Measurements from ENCODE around the gene MED13L. TPM values are rescaled to one million over a fixed set of nuclear protein-coding genes. Genes with fewer than 3 reads are reported as not detected.

Gene MED13L
- total and polyA plus RNA-seq, 2 of the 4 experiments (the other 2 are of a cell fraction), result 17.9 to 49.1 TPM

GRCh38 chr12:116317139-116317538, 39.6 kb upstream of the MED13L start:
- no peak overlapping the region for H3K4me3 ChIP-seq (ENCODE audit: insufficient read depth, low read depth, low read length)
- intact Hi-C loops (cut with micrococcal nuclease), result no loop called here
- no peak for ATAC-seq (ENCODE audit: low read depth)
- no peaks in the 10 kb centered on the region for H3K36me3 ChIP-seq (ENCODE audit: control insufficient read depth, insufficient read depth, low read length)
- BruUV-seq (replicated peaks), result no TSS peak
- no peak overlapping the region for H4K8ac ChIP-seq (ENCODE audit: low read depth in 2 of 2, low read length in 2 of 2)
- H2BK120ac ChIP-seq (ENCODE audit: low read depth, low read length), result no peak overlapping the region
- no peak overlapping the region for H3K9ac ChIP-seq (ENCODE audit: low read depth, low read length)
- no peak overlapping the region for H2AK9ac ChIP-seq (replicated peaks; ENCODE audit: low read depth, low read length, poor library complexity)
- no peak overlapping the region for H2BK15ac ChIP-seq (ENCODE audit: low read depth, low read length)
- H3K23ac ChIP-seq (ENCODE audit: low read depth, low read length), result no peak overlapping the region
- in situ Hi-C loops (cut with MboI; ENCODE audit: low sequenced_read_pairs), result no loop called here
- no CpG with 5 or more reads among the region's 4 CpGs for WGBS, 2 experiments (ENCODE audit: extremely low coverage in 2 of 2, insufficient read length in 1 of 2)
- H3K27ac ChIP-seq (ENCODE audit: insufficient read depth, low read length), result no peak overlapping the region
- POLR2A ChIA-PET (ENCODE audit: unreplicated experiment), result no interaction called here
- dilution Hi-C loops (cut with HindIII; ENCODE audit: low sequenced_read_pairs, unreplicated experiment), result no loop called here
- H3K18ac ChIP-seq (ENCODE audit: low read depth, low read length), result no peak overlapping the region
- H2BK5ac ChIP-seq (ENCODE audit: low read depth, low read length, poor library complexity, severe bottlenecking), result no peak overlapping the region
- no peak overlapping the region for H2AFZ ChIP-seq (replicated peaks; ENCODE audit: low read length, poor library complexity)
- no peak overlapping the region for H3K14ac ChIP-seq (replicated peaks; ENCODE audit: low read depth, low read length)
- H3K9me3 ChIP-seq (ENCODE audit: control insufficient read depth, insufficient read depth, low read length), result no peaks in the 10 kb centered on the region
- DNase-seq, result no peak
- H2BK20ac ChIP-seq (ENCODE audit: low read depth, low read length), result no peak overlapping the region
- H4K5ac ChIP-seq (ENCODE audit: low read depth, low read length), result no peak overlapping the region
- no peak overlapping the region for H3K4ac ChIP-seq (ENCODE audit: low read depth, low read length)
- no peak overlapping the region for H3K56ac ChIP-seq (ENCODE audit: extremely low read depth, insufficient read depth, low read length)
- no peak overlapping the region for H4K91ac ChIP-seq (ENCODE audit: insufficient read depth, low read depth, low read length)
- H4K20me1 ChIP-seq (ENCODE audit: insufficient read depth, low read length), result no peaks in the 10 kb centered on the region
- H3K9me1 ChIP-seq (ENCODE audit: insufficient read depth, low read length), result peaks cover 20% of the 10 kb centered on the region
- TF ChIP-seq RFX5 (IDR thresholded peaks at IDR 0.05; ENCODE audit: low read depth, low read length) (no peak), MAZ (IDR thresholded peaks at IDR 0.05; ENCODE audit: borderline replicate concordance, low read depth, low read length) (no peak), CEBPB (IDR thresholded peaks at IDR 0.05; ENCODE audit: low read depth, low read length) (no peak)
- peaks cover 19% of the 10 kb centered on the region for H3K4me1 ChIP-seq (ENCODE audit: control insufficient read depth, insufficient read depth, low read length)
- H3K79me1 ChIP-seq (ENCODE audit: low read depth in 1 of 2, low read length in 2 of 2), result peaks cover 0 to 3% of the 10 kb centered on the region in 2 experiments; a peak in 1 of 4 replicates
- H3K4me2 ChIP-seq (ENCODE audit: low read depth, low read length), result no peak overlapping the region
- no peaks in the 10 kb centered on the region for H3K27me3 ChIP-seq (ENCODE audit: control insufficient read depth, insufficient read depth, low read length)
- CTCF ChIA-PET, result no interaction called here
- no peak overlapping the region for H2AK5ac ChIP-seq (ENCODE audit: low read depth, low read length)
